ENCODE results near the gene KIFC1.

KIFC1 gene

GRCh38 chr6:33420491-33421343, 29.1 kb downstream of the KIFC1 start:
- in situ Hi-C loops (cut with MboI; ENCODE audit: low pct_unique_long_range_greater_than_20kb, low sequenced_read_pairs) = no loop called here
- no peak for DNase-seq

GRCh38 chr6:33421344-33421643, 29.7 kb downstream of the KIFC1 start:
- no peak for DNase-seq
- in situ Hi-C loops (cut with MboI; ENCODE audit: low pct_unique_long_range_greater_than_20kb, low sequenced_read_pairs) = no loop called here

GRCh38 chr6:33423777-33424176, 32.2 kb downstream of the KIFC1 start:
- in situ Hi-C loops (cut with MboI; ENCODE audit: low pct_unique_long_range_greater_than_20kb, low sequenced_read_pairs) = no loop called here

GRCh38 chr6:33424855-33425667, 33.4 kb downstream of the KIFC1 start:
- in situ Hi-C loops (cut with MboI; ENCODE audit: low pct_unique_long_range_greater_than_20kb, low sequenced_read_pairs) = no loop called here
- no peak for DNase-seq

More at GRCh38 chr6:33423777-33424176, 32.2 kb downstream of the KIFC1 start:
- no peak for DNase-seq

- in situ Hi-C loops (cut with MboI; ENCODE audit: low pct_unique_long_range_greater_than_20kb, low sequenced_read_pairs) = no loop called here
- peak; percentile 80 for DNase-seq
These were observed 34.3 kb downstream of the KIFC1 start for GRCh38 chr6:33425668-33426577.

- in situ Hi-C loops (cut with MboI; ENCODE audit: low pct_unique_long_range_greater_than_20kb, low sequenced_read_pairs) = no loop called here
- no peak for DNase-seq
These were observed 35.2 kb downstream of the KIFC1 start for GRCh38 chr6:33426590-33427511.

- in situ Hi-C loops (cut with MboI; ENCODE audit: low pct_unique_long_range_greater_than_20kb, low sequenced_read_pairs) = no loop called here
- DNase-seq = peak; percentile 28
These were observed 36.1 kb downstream of the KIFC1 start for GRCh38 chr6:33427585-33428223.

GRCh38 chr6:33428224-33428965, 36.8 kb downstream of the KIFC1 start:
- in situ Hi-C loops (cut with MboI; ENCODE audit: low pct_unique_long_range_greater_than_20kb, low sequenced_read_pairs) = no loop called here
- peak; percentile 71 for DNase-seq

- in situ Hi-C loops (cut with MboI; ENCODE audit: low pct_unique_long_range_greater_than_20kb, low sequenced_read_pairs) = no loop called here
- no peak for DNase-seq
These were observed 37.5 kb downstream of the KIFC1 start for GRCh38 chr6:33428966-33429749.

GRCh38 chr6:33429750-33430052, 38.1 kb downstream of the KIFC1 start:
- no peak for DNase-seq
- in situ Hi-C loops (cut with MboI; ENCODE audit: low pct_unique_long_range_greater_than_20kb, low sequenced_read_pairs) = no loop called here

GRCh38 chr6:33430334-33430733, 38.7 kb downstream of the KIFC1 start:
- DNase-seq = no peak
- in situ Hi-C loops (cut with MboI; ENCODE audit: low pct_unique_long_range_greater_than_20kb, low sequenced_read_pairs) = no loop called here

- in situ Hi-C loops (cut with MboI; ENCODE audit: low pct_unique_long_range_greater_than_20kb, low sequenced_read_pairs) = no loop called here
- peak; percentile 70 for DNase-seq
These were observed 39.6 kb downstream of the KIFC1 start for GRCh38 chr6:33430991-33431879.

- in situ Hi-C loops (cut with MboI; ENCODE audit: low pct_unique_long_range_greater_than_20kb, low sequenced_read_pairs) = no loop called here
These were observed 40.4 kb downstream of the KIFC1 start for GRCh38 chr6:33431880-33432541.

GRCh38 chr6:33432546-33432945, 40.9 kb downstream of the KIFC1 start:
- no peak for DNase-seq
- in situ Hi-C loops (cut with MboI; ENCODE audit: low pct_unique_long_range_greater_than_20kb, low sequenced_read_pairs) = no loop called here

More at GRCh38 chr6:33431880-33432541, 40.4 kb downstream of the KIFC1 start:
- peak; percentile 22 for DNase-seq

- DNase-seq = no peak
- in situ Hi-C loops (cut with MboI; ENCODE audit: low pct_unique_long_range_greater_than_20kb, low sequenced_read_pairs) = no loop called here
These were observed 41.4 kb downstream of the KIFC1 start for GRCh38 chr6:33433001-33433543.
